ENCODE results near the gene RIF1. TPM values are rescaled to one million over a fixed set of nuclear protein-coding genes. Genes with fewer than 3 reads are reported as not detected.

RIF1 gene
- total and polyA plus RNA-seq, 9 of the 15 experiments (the other 6 are each of a cell fraction or from before 2014, with no cell fraction given) = 11.0 to 109 (median 44.2) TPM

GRCh38 chr2:151483546-151483945 is 73.8 kb downstream of the RIF1 start:
- BruUV-seq (replicated peaks) = no TSS peak

GRCh38 chr2:151484100-151484499 is 74.4 kb downstream of the RIF1 start:
- FAIRE-seq (no peak), ATAC-seq (no peak; the same call in 2 of the 3 replicates), DNase-seq (ENCODE audit: extremely low read depth in 1 of 4, low spot score in 3 of 4) (no peak)
- in situ Hi-C loops (cut with MboI) (no loop called here), intact Hi-C loops (cut with micrococcal nuclease) (no loop called here)
- H3K4me3 ChIP-seq = no peak overlapping the region
- H3K9me3 ChIP-seq (replicated peaks; ENCODE audit: control insufficient read depth, insufficient read depth, low read depth, low read length) = no peaks in the 10 kb centered on the region
- ChIA-PET CTCF (ENCODE audit: low intra/inter-chr PET ratio) (no interaction called here), POLR2A (no interaction called here)
- 98% methylated on average over 4 of the region's 4 CpGs for WGBS (ENCODE audit: insufficient coverage, low coverage, missing lambda C conversion rate)
- no peaks in the 10 kb centered on the region for H3K27me3 ChIP-seq (ENCODE audit: control insufficient read depth in 2 of 2, insufficient read depth in 2 of 2, low read length in 2 of 2)
- H3K9ac ChIP-seq (ENCODE audit: insufficient read depth in 1 of 2, low read depth in 2 of 2, low read length in 2 of 2) = no peak overlapping the region
- peaks cover 71% of the 10 kb centered on the region for H3K36me3 ChIP-seq (ENCODE audit: control insufficient read depth, insufficient read depth, low read length)
- no peaks in the 10 kb centered on the region for H3K79me2 ChIP-seq (ENCODE audit: control insufficient read depth, insufficient read depth, low read length)
- no peak for TF ChIP-seq CEBPB (tag; IDR thresholded peaks at IDR 0.05)
- no peak for TF ChIP-seq POLR2B (IDR thresholded peaks at IDR 0.05; ENCODE audit: low read depth, partially characterized antibody)
- TF ChIP-seq, protein P1, sequence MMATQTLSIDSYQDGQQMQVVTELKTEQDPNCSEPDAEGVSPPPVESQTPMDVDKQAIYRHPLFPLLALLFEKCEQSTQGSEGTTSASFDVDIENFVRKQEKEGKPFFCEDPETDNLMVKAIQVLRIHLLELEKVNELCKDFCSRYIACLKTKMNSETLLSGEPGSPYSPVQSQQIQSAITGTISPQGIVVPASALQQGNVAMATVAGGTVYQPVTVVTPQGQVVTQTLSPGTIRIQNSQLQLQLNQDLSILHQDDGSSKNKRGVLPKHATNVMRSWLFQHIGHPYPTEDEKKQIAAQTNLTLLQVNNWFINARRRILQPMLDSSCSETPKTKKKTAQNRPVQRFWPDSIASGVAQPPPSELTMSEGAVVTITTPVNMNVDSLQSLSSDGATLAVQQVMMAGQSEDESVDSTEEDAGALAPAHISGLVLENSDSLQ (IDR thresholded peaks at IDR 0.05) = no peak
- no peak for TF ChIP-seq TBL1XR1 (IDR thresholded peaks at IDR 0.05; ENCODE audit: low read length in 2 of 2)
- TF ChIP-seq, protein P2, sequence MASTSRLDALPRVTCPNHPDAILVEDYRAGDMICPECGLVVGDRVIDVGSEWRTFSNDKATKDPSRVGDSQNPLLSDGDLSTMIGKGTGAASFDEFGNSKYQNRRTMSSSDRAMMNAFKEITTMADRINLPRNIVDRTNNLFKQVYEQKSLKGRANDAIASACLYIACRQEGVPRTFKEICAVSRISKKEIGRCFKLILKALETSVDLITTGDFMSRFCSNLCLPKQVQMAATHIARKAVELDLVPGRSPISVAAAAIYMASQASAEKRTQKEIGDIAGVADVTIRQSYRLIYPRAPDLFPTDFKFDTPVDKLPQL (IDR thresholded peaks at IDR 0.05; ENCODE audit: extremely low read depth, insufficient read length) = no peak
- no peak for TF ChIP-seq POLR3G (IDR thresholded peaks at IDR 0.05; ENCODE audit: extremely low read depth, insufficient read length, insufficient replicate concordance)
- no peak overlapping the region for H2AFZ ChIP-seq (ENCODE audit: low read depth, low read length)
- H3K9me1 ChIP-seq (ENCODE audit: control insufficient read depth, insufficient read depth, low read length) = no peaks in the 10 kb centered on the region
- H3K27ac ChIP-seq (ENCODE audit: extremely low read depth, low read depth, low read length) = no peak overlapping the region
- H3K4me2 ChIP-seq (ENCODE audit: insufficient read depth, low read length) = no peak overlapping the region
- H3K4me1 ChIP-seq (replicated peaks in 1 of 2; ENCODE audit: control insufficient read depth in 2 of 2, insufficient read depth in 2 of 2, low read length in 2 of 2) = no peaks in the 10 kb centered on the region
- no TSS peak for BruUV-seq (replicated peaks)
- no peaks in the 10 kb centered on the region for H4K20me1 ChIP-seq (replicated peaks; ENCODE audit: control insufficient read depth, insufficient read depth, low read length)

More at GRCh38 chr2:151483546-151483945, 73.8 kb downstream of the RIF1 start:
- in situ Hi-C loops (cut with MboI) = no loop called here
- Histone ChIP-seq H4K20me1 (replicated peaks; ENCODE audit: control insufficient read depth, insufficient read depth, low read length) (no peaks in the 10 kb centered on the region), H3K36me3 (ENCODE audit: control insufficient read depth, insufficient read depth, low read length) (peaks cover 74% of the 10 kb centered on the region), H3K9me3 (replicated peaks; ENCODE audit: control insufficient read depth, insufficient read depth, low read depth, low read length) (no peaks in the 10 kb centered on the region), H3K27me3 (ENCODE audit: control insufficient read depth in 2 of 2, insufficient read depth in 2 of 2, low read length in 2 of 2) (no peaks in the 10 kb centered on the region), H3K9ac (ENCODE audit: insufficient read depth in 1 of 2, low read depth in 2 of 2, low read length in 2 of 2) (no peak overlapping the region), H3K79me2 (ENCODE audit: control insufficient read depth, insufficient read depth, low read length) (no peaks in the 10 kb centered on the region), H3K27ac (ENCODE audit: extremely low read depth, low read depth, low read length) (no peak overlapping the region), H3K4me1 (replicated peaks in 1 of 2; ENCODE audit: control insufficient read depth in 2 of 2, insufficient read depth in 2 of 2, low read length in 2 of 2) (no peaks in the 10 kb centered on the region), H3K4me2 (ENCODE audit: insufficient read depth, low read length) (no peak overlapping the region), H2AFZ (ENCODE audit: low read depth, low read length) (no peak overlapping the region), H3K9me1 (ENCODE audit: control insufficient read depth, insufficient read depth, low read length) (no peaks in the 10 kb centered on the region), H3K4me3 (no peak overlapping the region)
- ChIA-PET CTCF (ENCODE audit: low intra/inter-chr PET ratio) (no interaction called here), POLR2A (no interaction called here)
- ATAC-seq = peak; percentile 27; the same call in 2 of the 3 replicates
- intact Hi-C loops (cut with micrococcal nuclease) = no loop called here
- no peak for DNase-seq (ENCODE audit: extremely low read depth in 1 of 4, low spot score in 3 of 4)
- FAIRE-seq = no peak
- 91% methylated on average over 6 of the region's 6 CpGs for WGBS (ENCODE audit: insufficient coverage, low coverage, missing lambda C conversion rate)
- peak; percentile 31; the same call in 1 of the 2 replicates for TF ChIP-seq POLR2A (conservative IDR thresholded peaks at IDR 0.05)
- no peak for TF ChIP-seq TARDBP (IDR thresholded peaks at IDR 0.05)
- TF ChIP-seq CREM (IDR thresholded peaks at IDR 0.05; ENCODE audit: low read depth) = no peak

Measured in K562 (cell line).